CD4-positive, CD25-positive, alpha-beta regulatory T cell (primary cell): ENCODE measurements around the gene LRR1. TPM values are rescaled to one million over a fixed set of nuclear protein-coding genes. Genes with fewer than 3 reads are reported as not detected.

Source experiments
- ATAC-seq, 2 donors: fragments of 150-1000 bp; cut with Tn5 transposase; one replicate each; pipeline ENCODE4 v1.10.0; 2021; ENCODE audit warnings: low read depth in 2 of 2, moderate number of reproducible peaks in 2 of 2, moderate library complexity in 1 of 2
- DNase-seq, 3 donors: peaks; one replicate each; pipeline versions ENCODE4 v3.0.0 to v3.0.0-alpha.2; 2012 to 2022; ENCODE audit warnings: mixed read lengths in 1 of 3
- H3K27ac ChIP-seq: one replicate; pipeline ENCODE4 v1.7.0; 2013; ENCODE audit warnings: mild to moderate bottlenecking, low read length; ENCODE audit not compliant: insufficient read depth, poor library complexity, severe bottlenecking
- H3K27me3 ChIP-seq: one replicate; pipeline ENCODE4 v1.7.0; 2013; ENCODE audit warnings: low read length; ENCODE audit not compliant: control insufficient read depth, insufficient read depth
- H3K36me3 ChIP-seq: one replicate; pipeline ENCODE4 v1.7.0; 2013; ENCODE audit warnings: mild to moderate bottlenecking, low read length, moderate library complexity; ENCODE audit not compliant: control insufficient read depth, insufficient read depth
- H3K4me1 ChIP-seq: 2 replicates; pipeline ENCODE4 v1.7.0; 2013; ENCODE audit warnings: mild to moderate bottlenecking, low read length; ENCODE audit not compliant: insufficient read depth, control insufficient read depth, poor library complexity, severe bottlenecking
- H3K4me3 ChIP-seq: one replicate; pipeline ENCODE4 v1.7.0; 2013; ENCODE audit warnings: low read depth, mild to moderate bottlenecking, low read length, moderate library complexity
- H3K9me3 ChIP-seq, 2 experiments: 1 replicate in 1 of 2; 2 replicates in 1 of 2; pipeline ENCODE4 v1.7.0; 2013; ENCODE audit warnings: low read length in 2 of 2, mild to moderate bottlenecking in 1 of 2, moderate library complexity in 1 of 2; ENCODE audit not compliant: control insufficient read depth in 2 of 2
- H3K27ac Mint-ChIP-seq, 3 donors: one replicate each; pipeline ENCODE4 v1.8.0; 2020 to 2022; ENCODE audit warnings: mild to moderate bottlenecking in 3 of 3, mixed read lengths in 3 of 3, moderate library complexity in 2 of 3
- H3K27me3 Mint-ChIP-seq: one replicate; pipeline ENCODE4 v1.8.0; 2022; ENCODE audit warnings: mild to moderate bottlenecking, mixed read lengths
- H3K36me3 Mint-ChIP-seq: one replicate; pipeline ENCODE4 v1.8.0; 2020; ENCODE audit warnings: mixed read lengths
- H3K4me1 Mint-ChIP-seq, 4 donors: one replicate each; pipeline ENCODE4 v1.8.0; 2020 to 2022; ENCODE audit warnings: mixed read lengths in 4 of 4, mild to moderate bottlenecking in 1 of 4
- H3K4me3 Mint-ChIP-seq, 4 donors: one replicate each; pipeline ENCODE4 v1.8.0; 2020 to 2022; ENCODE audit warnings: mild to moderate bottlenecking in 4 of 4, mixed read lengths in 4 of 4, moderate library complexity in 3 of 4
- H3K9me3 Mint-ChIP-seq, 7 donors: one replicate each; pipeline ENCODE4 v1.8.0; 2020 to 2022; ENCODE audit warnings: mixed read lengths in 7 of 7, mild to moderate bottlenecking in 3 of 7, moderate library complexity in 2 of 7
- polyA plus RNA-seq, 4 donors: library from polyadenylated mRNA; unstranded; fragments of 300-500 nt; fragmentation: Illumina TruSeq; gene quantifications; one replicate each; pipeline ENCODE4 v1.2.3, GENCODE V29; 2021
- total RNA-seq: library from RNA; stranded (reverse); gene quantifications from one replicate; pipeline ENCODE4 v1.2.3, GENCODE V29; 2022

The LRR1 gene, protein sequence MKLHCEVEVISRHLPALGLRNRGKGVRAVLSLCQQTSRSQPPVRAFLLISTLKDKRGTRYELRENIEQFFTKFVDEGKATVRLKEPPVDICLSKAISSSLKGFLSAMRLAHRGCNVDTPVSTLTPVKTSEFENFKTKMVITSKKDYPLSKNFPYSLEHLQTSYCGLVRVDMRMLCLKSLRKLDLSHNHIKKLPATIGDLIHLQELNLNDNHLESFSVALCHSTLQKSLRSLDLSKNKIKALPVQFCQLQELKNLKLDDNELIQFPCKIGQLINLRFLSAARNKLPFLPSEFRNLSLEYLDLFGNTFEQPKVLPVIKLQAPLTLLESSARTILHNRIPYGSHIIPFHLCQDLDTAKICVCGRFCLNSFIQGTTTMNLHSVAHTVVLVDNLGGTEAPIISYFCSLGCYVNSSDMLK
- total RNA-seq (11.2 TPM), polyA plus RNA-seq (10 to 100 TPM; 13.9 to 26.7 (median 20.3) TPM)

DNA sequence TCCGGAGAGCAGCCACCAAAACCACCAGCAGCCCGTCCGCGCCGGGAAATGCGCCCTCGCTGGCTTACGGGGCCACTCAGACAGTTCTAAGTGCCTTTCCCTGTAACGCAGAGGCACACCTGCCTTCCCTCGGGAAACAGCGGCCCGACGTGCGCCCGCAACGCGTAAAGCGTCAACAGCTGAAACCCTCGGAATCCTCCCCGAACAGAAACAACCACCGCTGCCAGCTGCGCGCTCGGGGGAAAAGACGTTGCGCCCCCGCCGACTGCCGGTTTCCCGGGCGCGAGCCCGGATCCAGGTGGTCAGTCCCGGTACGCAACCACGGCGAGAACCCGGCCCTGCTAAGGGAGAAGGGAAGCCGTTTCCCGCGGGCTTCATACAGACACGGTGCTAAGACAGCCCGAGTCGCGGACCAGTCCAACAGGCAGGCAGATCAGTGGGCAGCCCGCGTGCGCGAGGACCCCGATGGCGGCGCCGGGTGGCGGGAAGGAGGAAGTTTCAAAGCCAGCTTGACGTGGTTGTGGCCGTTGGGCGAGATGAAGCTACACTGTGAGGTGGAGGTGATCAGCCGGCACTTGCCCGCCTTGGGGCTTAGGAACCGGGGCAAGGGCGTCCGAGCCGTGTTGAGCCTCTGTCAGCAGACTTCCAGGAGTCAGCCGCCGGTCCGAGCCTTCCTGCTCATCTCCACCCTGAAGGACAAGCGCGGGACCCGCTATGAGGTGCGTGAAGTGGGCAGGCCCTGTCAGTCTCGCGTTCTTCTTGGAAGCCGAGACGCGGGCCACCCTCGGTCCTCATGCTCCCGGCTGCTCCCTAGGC, at the start of gene LRR1:
Gene LRR1, plus strand, starts transcription at position 456 of the 816 bp plus-strand sequence. Its CDS starts 81 bp downstream, at position 537.
- ATAC-seq (peak; percentile 87), DNase-seq (peak; percentile 77 to 89 (median 86))
- Histone ChIP-seq H3K4me1 (peaks cover 22% of the 10 kb centered on the region), H3K36me3 (peaks cover 2% of the 10 kb centered on the region), H3K27me3 (no peaks in the 10 kb centered on the region), H3K9me3 (no peaks in the 10 kb centered on the region), H3K4me3 (peak within 1 kb of the TSS; percentile 97), H3K27ac (peak within 1 kb of the TSS; percentile 91)
- Mint-ChIP-seq H3K27ac (peak within 1 kb of the TSS; percentile 98 to 99 (median 99)), H3K27me3 (no peaks in the 10 kb centered on the region), H3K36me3 (no peaks in the 10 kb centered on the region), H3K9me3 (peaks cover 0 to 1% (median 0%) of the 10 kb centered on the region in 7 donors), H3K4me1 (peaks cover 23 to 39% (median 31%) of the 10 kb centered on the region in 4 donors), H3K4me3 (peak within 1 kb of the TSS; percentile 97 to 99 (median 98))

DNA sequence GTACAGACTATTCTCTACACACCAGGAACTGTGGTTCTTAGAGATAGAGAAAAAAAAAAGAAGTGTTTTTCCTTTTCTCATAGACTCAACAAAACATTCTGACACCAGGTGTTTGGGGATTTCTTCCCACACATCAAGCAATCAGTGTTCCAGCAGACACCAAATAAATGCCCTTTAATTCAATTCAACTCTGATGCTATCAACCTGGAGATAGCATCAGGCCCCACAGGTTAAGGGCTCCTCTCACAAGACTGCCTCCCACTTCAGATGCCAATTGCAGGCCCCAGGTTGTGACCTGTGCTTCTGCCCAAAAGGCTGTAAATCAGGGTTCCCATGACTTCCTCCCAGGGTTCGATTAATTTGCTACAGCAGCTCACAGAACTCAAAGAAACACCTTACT, 49.3 kb upstream of the LRR1 start:
- peaks cover 26% of the 10 kb centered on the region for H3K27me3 Mint-ChIP-seq
- H3K36me3 Mint-ChIP-seq = no peaks in the 10 kb centered on the region
- Histone ChIP-seq H3K27me3 (peaks cover 3% of the 10 kb centered on the region), H3K27ac (no peak overlapping the region), H3K36me3 (no peaks in the 10 kb centered on the region), H3K4me1 (no peaks in the 10 kb centered on the region), H3K4me3 (no peak overlapping the region), H3K9me3 (no peaks in the 10 kb centered on the region)
- no peak for DNase-seq
- H3K4me1 Mint-ChIP-seq = no peaks in the 10 kb centered on the region
- H3K9me3 Mint-ChIP-seq = peaks cover 0 to 2% (median 0%) of the 10 kb centered on the region in 7 donors
- no peak overlapping the region for H3K4me3 Mint-ChIP-seq
- no peak for ATAC-seq
- H3K27ac Mint-ChIP-seq = no peak overlapping the region

DNA sequence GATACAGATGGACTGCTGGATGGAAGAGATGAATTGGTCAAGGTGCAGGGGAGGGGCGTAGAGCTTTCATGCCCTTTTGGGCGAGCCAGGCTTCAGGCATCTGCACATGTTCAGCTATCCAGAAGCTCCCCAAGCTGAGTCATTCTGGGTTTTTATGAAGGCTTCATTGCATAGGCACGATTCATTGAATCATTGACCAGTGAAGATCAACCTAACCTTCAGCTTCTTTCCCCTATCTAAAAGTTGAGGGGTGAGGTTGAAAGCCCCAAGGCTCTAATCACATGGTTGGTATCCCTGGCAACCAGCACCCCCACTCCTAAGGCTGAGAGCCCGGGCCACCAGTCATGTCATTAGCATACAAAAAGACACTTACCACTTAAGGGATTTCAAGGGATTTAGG, 48.9 kb upstream of the LRR1 start:
- Histone ChIP-seq H3K27me3 (peaks cover 3% of the 10 kb centered on the region), H3K4me3 (no peak overlapping the region), H3K4me1 (no peaks in the 10 kb centered on the region), H3K9me3 (no peaks in the 10 kb centered on the region), H3K27ac (no peak overlapping the region), H3K36me3 (no peaks in the 10 kb centered on the region)
- Mint-ChIP-seq H3K4me3 (no peak overlapping the region), H3K36me3 (no peaks in the 10 kb centered on the region), H3K9me3 (peaks cover 0 to 1% (median 0%) of the 10 kb centered on the region in 7 donors), H3K27ac (no peak overlapping the region), H3K27me3 (peaks cover 26% of the 10 kb centered on the region), H3K4me1 (no peaks in the 10 kb centered on the region)
- no peak for ATAC-seq
- no peak for DNase-seq

DNA sequence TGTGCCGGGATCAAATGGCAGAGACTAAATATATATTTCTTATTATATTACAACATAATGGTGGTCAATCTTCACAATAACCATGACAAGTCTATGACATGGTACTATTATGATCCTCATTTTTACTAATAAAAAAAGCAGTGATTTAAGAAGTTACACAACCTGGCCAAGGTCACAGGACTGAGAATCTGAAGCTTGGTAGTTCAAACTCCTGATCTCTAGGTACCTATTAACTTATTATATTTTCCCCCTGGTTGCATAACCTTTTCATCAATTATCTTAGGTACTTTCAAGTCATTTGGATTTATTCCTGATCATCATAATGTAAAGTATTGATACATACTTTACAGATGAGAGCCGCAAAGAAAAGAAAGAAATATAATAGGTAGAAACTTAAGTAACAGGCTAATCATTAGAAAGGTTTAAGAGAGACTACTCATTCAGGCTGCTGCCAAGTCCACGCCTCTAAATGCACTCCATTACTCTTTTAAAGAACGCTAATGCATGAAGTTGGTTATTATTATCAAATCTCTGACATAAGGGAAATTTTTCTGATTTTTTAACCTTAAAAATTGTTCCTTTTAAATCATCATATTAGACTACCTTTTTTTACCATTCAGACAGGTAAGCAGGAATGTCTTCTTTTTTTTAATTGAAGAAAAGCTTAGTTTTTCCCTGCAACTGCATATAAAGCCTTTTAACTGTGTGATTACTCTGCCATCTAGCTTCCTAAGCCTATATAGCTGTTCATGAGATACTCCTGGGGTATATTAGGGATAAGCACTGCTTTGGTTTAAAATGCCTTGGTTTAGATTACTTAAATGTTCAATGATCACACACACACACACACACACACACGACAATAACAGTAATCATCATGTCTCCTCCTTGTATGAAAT, 48.2 kb upstream of the LRR1 start:
- no peaks in the 10 kb centered on the region for H3K4me1 ChIP-seq
- no peak overlapping the region for H3K4me3 ChIP-seq
- H3K9me3 Mint-ChIP-seq = no peaks in the 10 kb centered on the region
- H3K27ac Mint-ChIP-seq = no peak overlapping the region
- peaks cover 26% of the 10 kb centered on the region for H3K27me3 Mint-ChIP-seq
- peaks cover 3% of the 10 kb centered on the region for H3K27me3 ChIP-seq
- H3K27ac ChIP-seq = no peak overlapping the region
- DNase-seq (no peak), ATAC-seq (no peak)
- no peaks in the 10 kb centered on the region for H3K36me3 ChIP-seq
- no peak overlapping the region for H3K4me3 Mint-ChIP-seq
- no peaks in the 10 kb centered on the region for H3K4me1 Mint-ChIP-seq
- H3K36me3 Mint-ChIP-seq = peaks cover 2% of the 10 kb centered on the region
- H3K9me3 ChIP-seq = no peaks in the 10 kb centered on the region

DNA sequence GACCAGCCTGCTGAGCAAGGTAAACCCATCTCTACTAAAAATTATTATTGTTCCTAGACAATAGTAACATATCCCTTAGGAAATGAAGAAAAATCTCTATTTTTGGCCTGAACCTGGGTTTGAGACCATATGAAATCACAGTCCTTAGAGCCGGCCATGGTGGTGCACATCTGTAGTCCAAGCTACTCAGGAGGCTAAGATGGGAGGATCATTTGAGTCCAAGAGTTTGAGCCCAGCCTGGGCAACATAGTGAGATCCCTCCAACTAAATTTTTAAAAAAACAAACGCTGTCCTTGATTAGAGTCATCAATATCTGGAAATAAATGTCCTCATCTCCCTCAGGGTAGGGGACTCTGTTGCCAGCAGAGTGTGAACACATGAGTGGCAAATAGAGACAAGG, 47.2 kb upstream of the LRR1 start:
- ATAC-seq (no peak), DNase-seq (no peak)
- Mint-ChIP-seq H3K4me1 (no peaks in the 10 kb centered on the region), H3K36me3 (peaks cover 2% of the 10 kb centered on the region), H3K27ac (no peak overlapping the region), H3K4me3 (no peak overlapping the region), H3K9me3 (no peaks in the 10 kb centered on the region), H3K27me3 (peaks cover 26% of the 10 kb centered on the region)
- Histone ChIP-seq H3K36me3 (no peaks in the 10 kb centered on the region), H3K9me3 (no peaks in the 10 kb centered on the region), H3K4me3 (no peak overlapping the region), H3K27me3 (peaks cover 3% of the 10 kb centered on the region), H3K4me1 (no peaks in the 10 kb centered on the region), H3K27ac (no peak overlapping the region)

DNA sequence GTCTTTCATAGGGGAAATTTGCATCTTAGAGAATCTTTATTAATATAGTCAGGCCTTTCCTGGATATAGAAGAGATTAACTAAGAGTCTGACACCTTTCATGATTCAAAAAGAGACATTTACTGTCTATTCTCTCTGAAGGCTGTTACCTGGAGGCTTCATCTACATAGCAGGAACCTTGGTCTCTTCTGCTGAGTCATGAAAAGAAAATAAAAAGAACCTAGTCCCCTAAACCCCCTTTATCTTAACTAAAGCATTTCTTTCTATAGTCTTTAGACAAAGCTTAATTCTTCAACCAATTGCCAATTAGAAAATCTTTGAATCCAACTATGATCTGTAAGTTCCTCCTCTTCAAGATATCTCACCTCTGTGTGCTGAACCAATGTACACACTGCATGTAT, 45.6 kb upstream of the LRR1 start:
- H3K27me3 ChIP-seq = peaks cover 3% of the 10 kb centered on the region
- no peak overlapping the region for H3K27ac ChIP-seq
- no peak for ATAC-seq
- H3K36me3 ChIP-seq = no peaks in the 10 kb centered on the region
- H3K4me1 Mint-ChIP-seq = no peaks in the 10 kb centered on the region
- no peak for DNase-seq
- H3K4me3 ChIP-seq = no peak overlapping the region
- no peaks in the 10 kb centered on the region for H3K4me1 ChIP-seq
- H3K4me3 Mint-ChIP-seq = no peak overlapping the region
- no peaks in the 10 kb centered on the region for H3K9me3 Mint-ChIP-seq
- H3K27me3 Mint-ChIP-seq = peaks cover 21% of the 10 kb centered on the region
- H3K9me3 ChIP-seq = no peaks in the 10 kb centered on the region
- no peak overlapping the region for H3K27ac Mint-ChIP-seq
- peaks cover 2% of the 10 kb centered on the region for H3K36me3 Mint-ChIP-seq

DNA sequence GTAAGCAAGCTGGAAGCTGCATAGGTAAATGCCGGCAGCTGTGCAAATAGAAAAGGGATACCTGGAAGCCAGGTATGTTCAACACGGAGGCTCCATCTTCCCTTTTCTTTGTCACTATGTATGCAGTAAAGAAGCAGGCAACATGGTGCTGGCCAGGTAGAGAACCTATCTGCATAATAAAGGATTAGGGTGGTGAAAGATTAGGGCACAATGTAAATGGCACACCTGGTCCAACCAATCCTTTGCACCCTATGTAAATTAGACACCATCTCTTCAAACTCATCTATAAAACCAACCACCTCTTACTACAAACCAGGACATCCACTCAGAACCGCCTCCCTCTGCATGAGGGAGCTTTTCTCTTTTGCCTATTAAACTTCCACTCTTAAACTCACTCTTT, 44.8 kb upstream of the LRR1 start:
- DNase-seq (no peak), ATAC-seq (no peak)
- no peak overlapping the region for H3K4me3 Mint-ChIP-seq
- peaks cover 3% of the 10 kb centered on the region for H3K27me3 ChIP-seq
- H3K36me3 ChIP-seq = no peaks in the 10 kb centered on the region
- no peaks in the 10 kb centered on the region for H3K4me1 ChIP-seq
- peaks cover 2% of the 10 kb centered on the region for H3K36me3 Mint-ChIP-seq
- H3K4me3 ChIP-seq = no peak overlapping the region
- H3K27ac ChIP-seq = no peak overlapping the region
- H3K9me3 Mint-ChIP-seq = no peaks in the 10 kb centered on the region
- no peak overlapping the region for H3K27ac Mint-ChIP-seq
- no peaks in the 10 kb centered on the region for H3K9me3 ChIP-seq
- H3K4me1 Mint-ChIP-seq = no peaks in the 10 kb centered on the region
- peaks cover 20% of the 10 kb centered on the region for H3K27me3 Mint-ChIP-seq
